GM10266 (cell line): ENCODE data around the gene COA5.

ENCODE experiments used
- DNase-seq: peaks from one replicate; pipeline ENCODE4 v3.0.0; 2012; ENCODE audit errors: extremely low spot score
- TF ChIP-seq, protein P1 (sequence below): IDR thresholded peaks from 2 replicates; pipeline ENCODE4 v1.5.1; 2012; ENCODE audit warnings: mild to moderate bottlenecking, low read depth; ENCODE audit not compliant: control insufficient read depth, insufficient read depth; ENCODE audit errors: missing control alignments

The COA5 gene

DNA sequence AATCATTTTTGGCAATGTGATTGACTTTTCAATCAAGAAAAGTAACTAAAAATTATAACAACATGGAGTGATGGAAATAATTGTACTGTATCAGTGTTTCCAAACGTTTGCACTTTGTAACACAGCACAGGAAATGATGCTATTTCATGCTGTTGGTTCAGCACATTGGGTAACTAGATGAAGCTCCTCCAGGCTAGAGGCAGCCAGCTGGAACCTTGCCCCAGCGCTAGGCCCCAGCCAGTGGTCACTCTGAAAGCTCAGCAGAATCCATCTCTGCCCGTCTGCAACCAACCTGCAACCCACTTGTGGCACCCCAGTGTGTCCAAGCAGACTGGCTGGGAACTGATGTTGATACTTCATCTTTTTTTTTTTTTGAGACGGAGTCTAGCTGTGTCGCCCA lies 15.3 kb upstream of the COA5 start:
- TF ChIP-seq, protein P1, sequence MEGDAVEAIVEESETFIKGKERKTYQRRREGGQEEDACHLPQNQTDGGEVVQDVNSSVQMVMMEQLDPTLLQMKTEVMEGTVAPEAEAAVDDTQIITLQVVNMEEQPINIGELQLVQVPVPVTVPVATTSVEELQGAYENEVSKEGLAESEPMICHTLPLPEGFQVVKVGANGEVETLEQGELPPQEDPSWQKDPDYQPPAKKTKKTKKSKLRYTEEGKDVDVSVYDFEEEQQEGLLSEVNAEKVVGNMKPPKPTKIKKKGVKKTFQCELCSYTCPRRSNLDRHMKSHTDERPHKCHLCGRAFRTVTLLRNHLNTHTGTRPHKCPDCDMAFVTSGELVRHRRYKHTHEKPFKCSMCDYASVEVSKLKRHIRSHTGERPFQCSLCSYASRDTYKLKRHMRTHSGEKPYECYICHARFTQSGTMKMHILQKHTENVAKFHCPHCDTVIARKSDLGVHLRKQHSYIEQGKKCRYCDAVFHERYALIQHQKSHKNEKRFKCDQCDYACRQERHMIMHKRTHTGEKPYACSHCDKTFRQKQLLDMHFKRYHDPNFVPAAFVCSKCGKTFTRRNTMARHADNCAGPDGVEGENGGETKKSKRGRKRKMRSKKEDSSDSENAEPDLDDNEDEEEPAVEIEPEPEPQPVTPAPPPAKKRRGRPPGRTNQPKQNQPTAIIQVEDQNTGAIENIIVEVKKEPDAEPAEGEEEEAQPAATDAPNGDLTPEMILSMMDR: no peak
- DNase-seq: no peak

DNA sequence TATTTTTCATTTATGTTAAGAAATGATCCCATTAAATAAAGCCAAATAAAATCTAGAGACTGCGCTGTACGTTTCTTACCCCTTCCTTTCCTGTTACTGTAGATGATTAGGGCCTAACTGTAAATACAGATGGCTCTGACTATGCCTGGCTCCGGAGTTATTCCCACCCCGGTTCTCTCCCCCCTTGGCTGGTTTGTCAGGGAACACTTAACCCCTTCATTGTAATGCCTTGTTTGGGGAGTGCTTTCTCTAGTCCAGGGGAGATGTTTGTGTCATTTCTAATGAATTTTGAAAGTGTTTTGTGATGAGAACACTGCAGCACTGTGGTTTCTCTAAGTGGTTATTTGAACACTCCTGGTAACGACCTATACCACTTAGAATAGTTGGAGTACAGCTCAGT lies 8.8 kb upstream of the COA5 start:
- TF ChIP-seq, protein P1: no peak
- no peak for DNase-seq

DNA sequence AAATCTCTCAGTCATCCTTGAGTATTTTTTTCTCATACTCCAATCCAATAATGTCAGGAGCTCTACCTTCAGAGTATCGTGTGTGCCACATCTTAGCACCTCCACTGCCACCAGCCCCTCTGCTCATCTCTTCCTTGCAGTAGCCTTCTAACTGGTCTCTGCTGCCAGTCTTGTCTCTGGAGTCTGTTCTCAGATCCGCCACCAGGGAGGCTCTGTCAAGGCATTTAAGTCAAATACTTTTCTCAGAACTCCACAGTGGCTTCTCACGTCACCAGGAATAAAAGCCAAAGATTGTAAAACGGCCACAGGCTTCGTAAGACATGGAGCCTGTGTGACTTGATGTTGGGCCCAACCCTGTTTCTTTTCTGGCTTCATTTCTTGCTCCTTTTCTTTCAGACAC lies 7.2 kb upstream of the COA5 start:
- TF ChIP-seq, protein P1: no peak
- DNase-seq: no peak

DNA sequence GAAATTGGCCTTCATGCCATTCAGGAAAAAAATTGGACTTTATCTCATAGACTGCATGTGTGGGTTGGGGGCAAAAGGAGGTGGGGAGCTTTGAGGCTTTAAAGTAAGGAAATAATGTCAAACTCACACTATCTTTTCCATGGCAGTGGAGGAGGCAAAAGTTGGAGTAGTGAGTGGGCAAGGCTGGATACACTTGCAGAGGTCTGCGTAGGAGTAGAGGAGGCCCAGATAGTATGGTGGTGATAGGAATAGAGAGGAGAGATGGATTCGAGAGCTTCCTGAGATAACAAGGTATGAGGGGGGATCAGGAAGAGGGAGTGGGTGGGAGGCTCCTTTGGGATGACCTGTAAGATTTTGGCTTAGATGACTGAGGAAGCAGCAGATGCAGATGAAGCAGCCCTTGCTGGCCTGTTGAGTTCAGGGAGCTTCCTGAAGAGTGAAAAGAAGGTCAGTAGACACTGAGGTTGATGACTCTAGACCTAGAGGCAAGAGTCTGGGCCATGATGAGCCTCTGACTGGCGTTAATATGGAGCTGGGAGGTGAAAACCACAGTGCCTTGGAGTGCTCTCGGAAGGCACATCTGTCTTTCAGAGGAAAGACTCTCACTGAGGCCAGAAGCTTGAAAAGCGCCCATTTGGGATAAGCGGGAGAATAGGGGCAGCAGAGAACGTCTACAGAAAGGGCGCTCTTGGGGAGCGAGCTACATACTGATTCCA lies 5.9 kb upstream of the COA5 start:
- no peak for DNase-seq
- TF ChIP-seq, protein P1: no peak

DNA sequence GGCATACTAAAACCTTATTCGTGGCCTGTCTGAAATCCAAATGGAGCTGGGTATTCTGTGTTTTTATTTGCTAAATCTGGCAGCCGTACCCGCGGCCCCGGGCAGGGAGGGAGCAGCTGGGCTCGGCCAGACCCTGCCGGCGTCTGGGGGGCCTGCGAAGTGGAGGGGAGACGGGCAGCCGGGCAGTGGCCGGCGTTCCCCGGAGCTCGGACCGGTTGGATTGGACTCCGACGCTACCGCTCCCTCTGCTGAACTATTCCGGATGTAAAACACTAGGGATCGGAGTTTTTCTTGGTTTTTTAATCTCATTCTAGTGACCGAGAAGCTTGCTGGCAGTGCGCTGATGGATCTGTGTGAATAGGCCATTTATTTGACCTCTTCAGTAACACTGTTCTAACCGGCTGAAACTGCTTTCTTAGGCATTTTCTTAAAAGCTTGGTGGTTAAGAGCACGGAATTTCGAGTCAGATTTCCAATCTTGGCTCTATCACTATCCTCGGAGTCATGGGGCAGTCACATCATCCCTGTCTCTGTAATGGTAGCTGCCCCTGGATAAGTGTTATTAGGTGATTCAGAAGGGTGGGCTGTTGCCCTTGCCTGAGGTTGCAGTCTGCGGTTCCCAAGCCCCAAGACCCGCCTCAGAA lies 771 bp upstream of the COA5 start:
- TF ChIP-seq, protein P1: no peak
- no peak for DNase-seq

DNA sequence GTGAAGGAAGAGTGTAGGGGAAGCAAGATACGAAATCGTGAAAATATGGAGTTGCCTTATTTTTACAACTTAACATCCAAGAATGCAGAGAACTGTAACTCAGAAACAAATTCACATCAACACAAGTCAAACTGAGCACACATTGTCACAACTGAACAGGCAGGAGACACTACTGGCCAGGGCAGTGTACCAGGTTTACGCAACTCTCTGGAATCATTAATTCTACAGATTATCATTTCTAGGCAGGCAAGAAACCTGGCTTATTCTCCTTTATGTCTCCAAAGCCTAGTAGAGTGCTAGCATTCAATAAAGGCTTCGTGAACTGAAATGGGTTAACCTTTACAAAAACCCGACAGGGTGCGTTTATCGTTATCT lies 584 bp downstream of the COA5 start:
- no peak for DNase-seq
- TF ChIP-seq, protein P1: no peak

DNA sequence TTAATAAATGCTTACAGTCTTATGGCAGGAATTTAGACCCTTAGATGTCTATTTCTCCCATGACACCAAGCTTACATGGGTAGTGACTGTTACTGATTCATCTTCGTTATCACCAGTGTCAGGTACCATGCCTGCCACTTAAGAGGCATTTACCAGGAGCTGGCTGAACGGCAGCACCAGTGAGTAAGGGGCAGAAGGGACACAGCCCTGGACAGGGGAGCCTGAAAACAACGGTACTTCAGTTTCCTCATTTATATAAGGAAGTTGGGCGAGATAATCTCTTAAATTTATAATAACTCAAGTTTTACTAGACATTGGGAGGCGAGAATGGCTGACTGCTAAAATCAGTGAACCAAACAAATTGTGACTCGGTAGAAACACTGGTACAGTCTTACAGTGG lies 1.2 kb downstream of the COA5 start:
- TF ChIP-seq, protein P1: no peak
- no peak for DNase-seq
